CD8-positive, alpha-beta memory T cell (primary cell): ENCODE data around the gene XRCC5. TPM values are rescaled to one million over a fixed set of nuclear protein-coding genes. Genes with fewer than 3 reads are reported as not detected.

Experiments
- CTCF ChIA-PET: fragments of 350-600 bp; sonication (Branson Sonifier 250); formaldehyde crosslinking; loops from one replicate; lab custom pipeline; 2021; ENCODE audit warnings: antibody characterized with exemption; lab: Charles Lee
- POLR2A ChIA-PET: fragments of 350-600 bp; sonication (Branson Sonifier 250); formaldehyde crosslinking; loops from one replicate; lab custom pipeline; 2021; ENCODE audit warnings: antibody characterized with exemption; lab: Charles Lee
- DNase-seq, 5 donors: peaks; one replicate each; pipeline versions ENCODE4 v3.0.0 to v3.0.0-alpha.2; 2020 to 2022; ENCODE audit warnings: mixed read lengths in 1 of 5
- H3K27ac ChIP-seq: one replicate; pipeline ENCODE4 v1.7.0; 2013; ENCODE audit warnings: low read depth, mild to moderate bottlenecking, low read length, moderate library complexity
- H3K27me3 ChIP-seq: 2 replicates; pipeline ENCODE4 v1.7.0; 2013; ENCODE audit warnings: low read length, mild to moderate bottlenecking; ENCODE audit not compliant: insufficient read depth, poor library complexity, severe bottlenecking
- H3K36me3 ChIP-seq: 2 replicates; pipeline ENCODE4 v1.7.0; 2013; ENCODE audit warnings: mild to moderate bottlenecking, low read length, moderate library complexity; ENCODE audit not compliant: insufficient read depth
- H3K4me1 ChIP-seq: 2 replicates; pipeline ENCODE4 v1.7.0; 2013; ENCODE audit warnings: mild to moderate bottlenecking, low read length, moderate library complexity; ENCODE audit not compliant: insufficient read depth
- H3K4me3 ChIP-seq: 2 replicates; pipeline ENCODE4 v1.7.0; 2013; ENCODE audit warnings: mild to moderate bottlenecking, low read length
- H3K9me3 ChIP-seq: 2 replicates; pipeline ENCODE4 v1.7.0; 2013; ENCODE audit warnings: mild to moderate bottlenecking, low read length
- H3K27ac Mint-ChIP-seq, 8 donors: one replicate each; pipeline ENCODE4 v1.8.0; 2020 to 2021; ENCODE audit warnings: mixed read lengths in 8 of 8, mild to moderate bottlenecking in 6 of 8, inconsistent platforms in 3 of 8, moderate library complexity in 3 of 8
- H3K27me3 Mint-ChIP-seq, 2 donors: one replicate each; pipeline ENCODE4 v1.8.0; 2020 to 2021; ENCODE audit warnings: mixed read lengths in 2 of 2, mild to moderate bottlenecking in 1 of 2, moderate library complexity in 1 of 2
- H3K36me3 Mint-ChIP-seq, 3 donors: one replicate each; pipeline ENCODE4 v1.8.0; 2020 to 2021; ENCODE audit warnings: mixed read lengths in 3 of 3, inconsistent platforms in 1 of 3, mild to moderate bottlenecking in 1 of 3
- H3K4me1 Mint-ChIP-seq, 3 donors: one replicate each; pipeline ENCODE4 v1.8.0; 2020 to 2021; ENCODE audit warnings: mixed read lengths in 3 of 3, inconsistent platforms in 1 of 3, mild to moderate bottlenecking in 1 of 3
- H3K4me3 Mint-ChIP-seq, 7 donors: one replicate each; pipeline ENCODE4 v1.8.0; 2020 to 2021; ENCODE audit warnings: mixed read lengths in 7 of 7, mild to moderate bottlenecking in 6 of 7, moderate library complexity in 4 of 7, inconsistent platforms in 2 of 7
- H3K9me3 Mint-ChIP-seq, 5 donors: one replicate each; pipeline ENCODE4 v1.8.0; 2020 to 2022; ENCODE audit warnings: mixed read lengths in 5 of 5, mild to moderate bottlenecking in 3 of 5, moderate library complexity in 2 of 5, inconsistent platforms in 1 of 5
- polyA plus RNA-seq: library from polyadenylated mRNA; unstranded; fragments of 300-500 nt; fragmentation: Illumina TruSeq; gene quantifications from one replicate; pipeline ENCODE4 v1.2.3, GENCODE V29; 2021
- total RNA-seq, 2 experiments: library from RNA; stranded (reverse); gene quantifications; one replicate each; pipeline ENCODE4 v1.2.3, GENCODE V29; 2021

The XRCC5 gene
- total and polyA plus RNA-seq, 3 experiments from 2014 or later = 306 to 643 (median 612) TPM

DNA sequence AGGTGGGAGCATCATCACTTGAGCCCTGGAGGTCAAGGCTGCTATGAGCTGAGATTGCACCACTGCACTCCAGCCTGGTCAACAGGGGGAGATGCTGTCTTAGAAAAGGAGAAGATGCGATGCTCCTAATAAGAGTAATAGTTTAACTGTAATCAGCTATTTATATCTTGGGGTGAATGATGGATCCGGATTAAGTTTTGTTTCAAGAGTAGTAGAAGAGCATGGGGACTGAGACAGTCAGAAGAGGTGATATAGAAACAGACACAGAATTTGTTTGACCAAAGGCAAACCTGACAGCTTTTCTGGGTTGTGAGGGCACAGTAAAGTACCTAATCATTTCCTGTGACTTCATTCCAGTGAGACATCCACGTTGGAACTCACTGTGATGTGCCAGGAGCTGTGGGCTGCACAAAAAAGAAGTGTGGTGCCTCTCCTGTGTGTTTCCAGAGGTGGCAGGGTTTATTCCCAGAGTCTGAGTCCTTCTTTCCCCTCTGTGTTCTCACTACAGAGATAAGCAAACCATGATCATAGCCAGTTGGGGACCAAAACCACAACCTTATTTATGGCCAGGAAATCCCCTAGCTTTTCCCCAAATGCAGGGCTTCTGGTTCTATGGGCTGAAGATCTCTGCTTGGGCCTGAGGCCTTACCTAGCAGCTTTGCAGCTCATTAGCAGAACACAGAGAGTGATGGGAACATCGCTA lies 113.7 kb downstream of the XRCC5 start:
- H3K36me3 ChIP-seq = no peaks in the 10 kb centered on the region
- H3K27me3 ChIP-seq = no peaks in the 10 kb centered on the region
- H3K4me1 ChIP-seq = peaks cover 6% of the 10 kb centered on the region
- no peaks in the 10 kb centered on the region for H3K27me3 Mint-ChIP-seq
- H3K4me3 Mint-ChIP-seq = no peak overlapping the region
- no peak overlapping the region for H3K4me3 ChIP-seq
- no peak overlapping the region for H3K27ac ChIP-seq
- peak overlapping the region in 2 of 8 donors; percentile 2 to 4 for H3K27ac Mint-ChIP-seq
- H3K9me3 ChIP-seq = no peaks in the 10 kb centered on the region
- no peaks in the 10 kb centered on the region for H3K9me3 Mint-ChIP-seq
- ChIA-PET CTCF (interaction anchor here (0.6 to 2.1 kb wide), 4 partner anchors 28 to 1490 kb away, joined by 3 to 7 read pairs (median 3); no protein-coding TSS in a partner anchor), POLR2A (no interaction called here)
- H3K36me3 Mint-ChIP-seq = peaks cover 0 to 13% (median 0%) of the 10 kb centered on the region in 3 donors
- peaks cover 13 to 17% (median 16%) of the 10 kb centered on the region in 3 donors for H3K4me1 Mint-ChIP-seq
- DNase-seq = no peak

DNA sequence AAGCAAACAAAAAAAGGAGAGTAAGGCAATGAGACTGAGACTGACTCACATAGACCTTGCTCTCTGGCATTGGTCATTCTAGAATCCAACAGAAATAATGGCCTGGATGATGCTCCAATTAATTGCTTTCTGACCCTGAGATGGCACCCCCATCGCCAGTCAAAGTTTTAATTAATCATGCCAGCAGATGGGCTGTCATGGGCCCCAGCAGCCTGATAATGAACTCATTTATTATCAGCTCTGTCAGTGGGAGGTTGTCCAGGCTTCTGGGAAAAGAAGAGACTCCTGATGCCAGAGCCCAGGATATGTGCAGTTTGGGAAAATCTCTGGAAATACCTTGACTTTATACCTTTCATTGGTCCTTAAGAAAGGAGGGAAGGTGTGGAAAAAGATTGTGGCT lies 115.2 kb downstream of the XRCC5 start:
- Histone ChIP-seq H3K9me3 (no peaks in the 10 kb centered on the region), H3K4me3 (no peak overlapping the region), H3K27me3 (no peaks in the 10 kb centered on the region), H3K27ac (no peak overlapping the region), H3K36me3 (no peaks in the 10 kb centered on the region), H3K4me1 (peaks cover 6% of the 10 kb centered on the region)
- H3K36me3 Mint-ChIP-seq = peaks cover 0 to 2% (median 2%) of the 10 kb centered on the region in 3 donors
- H3K9me3 Mint-ChIP-seq = no peaks in the 10 kb centered on the region
- H3K4me1 Mint-ChIP-seq = peaks cover 11 to 15% (median 12%) of the 10 kb centered on the region in 3 donors
- H3K27me3 Mint-ChIP-seq = no peaks in the 10 kb centered on the region
- H3K27ac Mint-ChIP-seq = no peak overlapping the region
- POLR2A ChIA-PET = no interaction called here
- no peak for DNase-seq
- H3K4me3 Mint-ChIP-seq = no peak overlapping the region
- CTCF ChIA-PET = no interaction called here

DNA sequence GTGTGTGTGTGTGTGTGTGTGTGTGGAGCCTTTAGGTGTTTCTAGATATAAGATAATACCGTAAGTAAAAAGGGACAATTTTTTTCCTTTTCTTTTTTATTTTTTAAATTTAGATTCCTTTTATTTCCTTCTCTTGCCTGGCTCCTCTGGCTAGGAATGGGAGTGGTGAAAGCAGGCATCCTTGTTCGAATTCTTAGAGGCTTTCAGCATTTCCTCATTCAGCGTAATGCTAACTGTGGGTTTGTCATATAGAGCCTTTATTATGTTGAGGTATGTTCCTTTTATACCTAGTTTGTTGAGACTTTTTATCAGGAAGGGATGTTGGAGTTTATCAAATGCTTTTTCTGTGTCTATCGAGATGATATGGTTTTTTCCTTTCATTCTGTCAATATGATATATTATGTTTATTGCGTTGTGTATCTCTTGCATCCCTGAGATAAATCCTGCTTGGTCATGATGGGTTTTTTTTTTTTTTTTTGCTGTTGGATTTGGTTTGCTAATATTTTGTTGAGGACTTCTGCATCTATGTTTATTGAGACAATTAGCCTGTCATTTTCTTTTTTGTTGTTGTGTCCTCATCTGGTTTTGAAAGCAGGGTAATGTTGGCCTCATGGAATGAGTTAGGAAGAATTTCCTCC lies 120.2 kb downstream of the XRCC5 start:
- Mint-ChIP-seq H3K27ac (no peak overlapping the region), H3K4me1 (no peaks in the 10 kb centered on the region), H3K4me3 (no peak overlapping the region), H3K27me3 (no peaks in the 10 kb centered on the region), H3K9me3 (peaks cover 18 to 25% (median 20%) of the 10 kb centered on the region in 5 donors), H3K36me3 (peaks cover 0 to 37% (median 10%) of the 10 kb centered on the region in 3 donors)
- Histone ChIP-seq H3K4me3 (no peak overlapping the region), H3K4me1 (no peaks in the 10 kb centered on the region), H3K27me3 (no peaks in the 10 kb centered on the region), H3K9me3 (no peaks in the 10 kb centered on the region), H3K27ac (no peak overlapping the region), H3K36me3 (no peaks in the 10 kb centered on the region)
- ChIA-PET POLR2A (no interaction called here), CTCF (no interaction called here)
- DNase-seq = no peak

DNA sequence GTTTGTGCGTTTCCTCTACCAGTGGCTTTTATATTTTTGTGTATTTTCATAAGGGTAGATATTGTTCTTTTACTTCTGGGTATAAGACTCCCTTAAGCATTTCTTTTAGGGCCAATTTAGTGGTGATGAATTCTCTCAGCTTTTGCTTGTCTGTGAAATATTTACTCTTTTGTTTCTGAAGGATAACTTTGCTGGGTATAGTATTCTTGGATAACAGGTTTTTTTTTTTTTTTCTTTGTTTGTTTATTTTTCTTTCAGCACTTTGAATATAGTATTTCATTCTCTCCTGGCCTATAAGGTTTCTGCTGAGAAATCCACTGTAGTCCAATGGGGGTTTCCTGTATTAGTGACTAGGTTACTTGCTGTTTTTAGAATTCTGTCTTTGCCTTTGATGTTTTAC lies 122.7 kb downstream of the XRCC5 start:
- CTCF ChIA-PET = no interaction called here
- POLR2A ChIA-PET = no interaction called here
- H3K36me3 Mint-ChIP-seq = peaks cover 0 to 42% (median 11%) of the 10 kb centered on the region in 3 donors

DNA sequence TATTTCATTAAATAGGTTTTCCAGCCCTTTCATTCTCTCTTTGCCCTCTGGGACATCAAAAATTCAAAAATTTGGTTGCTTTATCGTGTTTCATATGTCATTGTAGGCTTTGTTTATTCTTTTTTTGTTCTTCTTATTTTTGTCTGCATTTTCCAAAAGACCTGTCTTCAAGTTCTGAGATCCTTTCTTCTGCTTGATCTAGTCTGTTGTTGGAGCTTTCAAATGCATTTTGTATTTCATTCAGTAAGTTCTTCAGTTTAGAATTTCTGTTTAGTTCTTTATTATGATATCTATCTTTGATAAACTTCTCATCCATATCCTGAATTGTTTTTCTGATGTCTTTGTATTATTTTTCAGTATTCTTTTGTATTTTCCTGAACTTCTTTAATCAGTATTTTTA lies 123.6 kb downstream of the XRCC5 start:
- POLR2A ChIA-PET = no interaction called here
- CTCF ChIA-PET = no interaction called here
- no peaks in the 10 kb centered on the region for H3K4me1 Mint-ChIP-seq
- no peaks in the 10 kb centered on the region for H3K27me3 Mint-ChIP-seq
- no peak for DNase-seq
- Histone ChIP-seq H3K9me3 (no peaks in the 10 kb centered on the region), H3K27me3 (no peaks in the 10 kb centered on the region), H3K27ac (no peak overlapping the region), H3K36me3 (no peaks in the 10 kb centered on the region), H3K4me1 (no peaks in the 10 kb centered on the region), H3K4me3 (no peak overlapping the region)
- no peak overlapping the region for H3K27ac Mint-ChIP-seq
- H3K9me3 Mint-ChIP-seq = peaks cover 18 to 28% (median 20%) of the 10 kb centered on the region in 5 donors
- no peak overlapping the region for H3K4me3 Mint-ChIP-seq
- H3K36me3 Mint-ChIP-seq = peaks cover 0 to 42% (median 11%) of the 10 kb centered on the region in 3 donors

More for the DNA sequence above, 122.7 kb downstream of the XRCC5 start:
- Mint-ChIP-seq H3K9me3 (peaks cover 18 to 28% (median 20%) of the 10 kb centered on the region in 5 donors), H3K27ac (no peak overlapping the region), H3K4me1 (no peaks in the 10 kb centered on the region), H3K4me3 (no peak overlapping the region), H3K27me3 (no peaks in the 10 kb centered on the region)
- Histone ChIP-seq H3K4me3 (no peak overlapping the region), H3K27me3 (no peaks in the 10 kb centered on the region), H3K36me3 (no peaks in the 10 kb centered on the region), H3K9me3 (no peaks in the 10 kb centered on the region), H3K27ac (no peak overlapping the region), H3K4me1 (no peaks in the 10 kb centered on the region)
- no peak for DNase-seq

DNA sequence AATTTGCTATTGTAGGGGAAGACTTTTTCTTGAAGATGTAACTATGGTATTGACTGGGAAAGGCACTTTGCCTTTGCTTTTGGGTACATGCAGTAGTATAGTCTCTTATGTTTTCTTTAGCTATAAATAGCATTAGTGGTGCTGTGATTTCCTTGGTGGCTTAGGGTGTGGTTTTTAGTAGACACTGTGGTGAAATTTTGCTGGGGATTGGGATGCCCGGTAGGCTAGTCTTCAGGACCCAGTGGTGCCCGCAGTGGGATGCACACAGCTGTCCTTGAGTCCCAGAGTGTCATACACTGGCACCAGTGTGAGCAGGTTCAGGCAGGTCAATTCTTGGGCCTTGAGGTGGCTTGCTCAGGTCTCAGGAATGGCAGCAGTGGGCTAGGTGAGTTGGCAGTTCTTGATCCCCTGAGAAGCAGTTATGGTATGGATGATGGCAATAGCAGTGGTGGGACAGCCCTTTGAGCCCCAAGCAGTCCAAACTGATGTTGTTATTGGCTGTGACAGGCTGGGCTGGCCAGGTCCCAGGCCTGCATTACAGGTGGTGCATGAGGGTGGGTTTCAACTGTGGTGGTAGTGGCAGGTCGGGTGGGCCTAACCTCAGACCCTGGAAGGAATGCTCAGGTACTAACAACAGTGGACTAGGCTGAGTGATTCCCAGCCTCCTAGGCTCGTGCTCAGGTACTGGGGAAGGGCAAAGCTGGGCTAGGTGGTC lies 124.3 kb downstream of the XRCC5 start:
- ChIA-PET POLR2A (no interaction called here), CTCF (no interaction called here)
- no peak overlapping the region for H3K27ac Mint-ChIP-seq
- H3K4me1 Mint-ChIP-seq = no peaks in the 10 kb centered on the region
- Histone ChIP-seq H3K27ac (no peak overlapping the region), H3K4me3 (no peak overlapping the region), H3K36me3 (no peaks in the 10 kb centered on the region), H3K4me1 (no peaks in the 10 kb centered on the region), H3K9me3 (no peaks in the 10 kb centered on the region), H3K27me3 (no peaks in the 10 kb centered on the region)
- peaks cover 0 to 42% (median 11%) of the 10 kb centered on the region in 3 donors for H3K36me3 Mint-ChIP-seq
- peaks cover 18 to 28% (median 20%) of the 10 kb centered on the region in 5 donors for H3K9me3 Mint-ChIP-seq
- no peak for DNase-seq
- no peaks in the 10 kb centered on the region for H3K27me3 Mint-ChIP-seq
- H3K4me3 Mint-ChIP-seq = no peak overlapping the region

DNA sequence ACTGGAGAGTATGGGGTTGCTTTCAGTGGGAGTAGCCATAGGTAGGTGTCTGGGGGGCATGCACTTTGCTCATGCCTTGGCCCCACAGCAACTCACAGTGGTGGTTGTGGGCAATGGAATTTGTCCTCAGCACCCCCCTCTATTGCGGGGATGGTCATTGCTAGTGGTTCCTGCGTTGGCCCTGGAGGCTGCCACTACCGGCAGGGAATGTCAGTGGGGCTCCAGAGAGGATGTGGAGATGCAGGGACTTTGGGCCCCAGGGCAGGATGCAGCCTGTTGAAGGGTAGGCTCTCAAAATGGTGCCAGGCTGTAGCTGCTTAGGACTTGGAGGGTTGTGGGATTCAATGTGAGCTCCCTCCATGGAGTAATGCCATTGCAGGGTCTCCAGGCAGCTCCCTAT lies 125.0 kb downstream of the XRCC5 start:
- H3K4me1 Mint-ChIP-seq = no peaks in the 10 kb centered on the region
- peaks cover 18 to 28% (median 20%) of the 10 kb centered on the region in 5 donors for H3K9me3 Mint-ChIP-seq
- H3K4me1 ChIP-seq = no peaks in the 10 kb centered on the region
- no peaks in the 10 kb centered on the region for H3K36me3 ChIP-seq
- ChIA-PET CTCF (no interaction called here), POLR2A (no interaction called here)
- H3K4me3 Mint-ChIP-seq = no peak overlapping the region
- no peak overlapping the region for H3K27ac Mint-ChIP-seq
- no peak overlapping the region for H3K4me3 ChIP-seq
- DNase-seq = no peak
- H3K9me3 ChIP-seq = no peaks in the 10 kb centered on the region
- peaks cover 0 to 42% (median 11%) of the 10 kb centered on the region in 3 donors for H3K36me3 Mint-ChIP-seq
- no peak overlapping the region for H3K27ac ChIP-seq
- H3K27me3 Mint-ChIP-seq = no peaks in the 10 kb centered on the region
- no peaks in the 10 kb centered on the region for H3K27me3 ChIP-seq

DNA sequence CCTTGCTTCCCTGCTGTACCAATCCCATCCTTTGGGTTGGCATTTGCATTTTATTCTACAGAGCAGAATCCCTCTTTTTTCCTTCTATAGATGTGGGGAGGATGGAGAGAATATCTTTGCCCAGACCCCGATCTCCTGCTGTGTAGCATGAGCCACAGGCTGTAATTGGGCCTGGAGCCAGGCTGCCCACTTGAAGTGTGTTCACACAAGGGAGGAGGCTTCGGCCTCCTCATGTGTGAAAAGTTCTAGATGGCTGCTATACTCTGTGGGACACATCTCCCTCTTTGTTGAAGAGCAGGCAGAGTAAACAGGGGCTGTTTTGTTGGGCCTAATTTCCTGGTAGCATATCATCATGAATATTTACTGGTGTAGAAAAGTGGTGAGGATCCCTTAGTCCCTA lies 126.3 kb downstream of the XRCC5 start:
- DNase-seq = no peak
- peaks cover 13 to 26% (median 20%) of the 10 kb centered on the region in 5 donors for H3K9me3 Mint-ChIP-seq
- CTCF ChIA-PET = no interaction called here

More for the DNA sequence above, 126.3 kb downstream of the XRCC5 start:
- H3K27me3 ChIP-seq = no peaks in the 10 kb centered on the region
- Mint-ChIP-seq H3K4me1 (no peaks in the 10 kb centered on the region), H3K27ac (no peak overlapping the region), H3K36me3 (peaks cover 0 to 35% (median 9%) of the 10 kb centered on the region in 3 donors), H3K27me3 (no peaks in the 10 kb centered on the region), H3K4me3 (no peak overlapping the region)
- no peaks in the 10 kb centered on the region for H3K9me3 ChIP-seq
- H3K27ac ChIP-seq = no peak overlapping the region
- no peak overlapping the region for H3K4me3 ChIP-seq
- POLR2A ChIA-PET = no interaction called here
- H3K4me1 ChIP-seq = no peaks in the 10 kb centered on the region
- no peaks in the 10 kb centered on the region for H3K36me3 ChIP-seq
